GM19035 (cell line): ENCODE results near the gene PDXDC1.
"Not testable (repeated sequence)": the region's sequence is repeated elsewhere in the genome, so short reads cannot be mapped to it uniquely, and the experiment has no call there.

ENCODE experiments used
- ATAC-seq: cut with Tn5 transposase; IDR thresholded peaks from one replicate; pipeline ENCODE4 v1.9.1; 2021; ENCODE audit not compliant: unreplicated experiment

The PDXDC1 gene

DNA sequence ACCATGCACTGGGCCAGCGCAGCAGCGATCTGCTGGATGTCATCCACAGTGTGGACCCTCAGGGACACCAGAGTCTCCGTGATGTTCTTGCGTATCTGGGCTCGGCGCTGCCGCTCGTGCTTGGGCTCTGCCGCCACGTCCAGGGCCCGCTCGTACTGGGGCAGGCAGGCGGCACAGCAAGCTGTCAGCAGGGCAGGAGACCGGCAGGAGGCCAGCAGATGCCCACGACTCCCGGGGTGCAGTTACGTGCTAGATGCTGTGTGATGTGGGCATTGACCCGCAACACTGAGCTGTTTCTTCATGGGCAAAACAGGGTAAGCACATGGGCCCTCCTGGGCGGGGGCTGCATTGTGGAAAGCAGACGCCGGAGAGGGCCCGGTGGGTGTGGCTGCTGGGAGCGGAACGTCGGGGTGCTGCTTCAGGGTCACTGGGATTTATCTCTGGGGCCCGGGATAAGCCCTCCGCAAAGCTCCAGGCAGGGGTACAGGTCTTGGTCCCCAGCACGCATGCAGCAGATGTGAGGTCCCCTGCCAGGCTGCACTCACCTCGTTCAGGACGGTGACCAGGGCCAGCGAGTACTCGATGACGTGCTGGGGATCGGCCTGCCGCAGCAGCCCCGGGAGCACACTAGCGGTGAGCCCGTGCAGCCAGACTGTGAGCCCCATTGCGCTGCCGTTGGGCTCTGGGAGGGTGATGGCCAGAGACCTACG is 158.0 kb downstream of the PDXDC1 start:
- ATAC-seq: not testable (repeated sequence)

DNA sequence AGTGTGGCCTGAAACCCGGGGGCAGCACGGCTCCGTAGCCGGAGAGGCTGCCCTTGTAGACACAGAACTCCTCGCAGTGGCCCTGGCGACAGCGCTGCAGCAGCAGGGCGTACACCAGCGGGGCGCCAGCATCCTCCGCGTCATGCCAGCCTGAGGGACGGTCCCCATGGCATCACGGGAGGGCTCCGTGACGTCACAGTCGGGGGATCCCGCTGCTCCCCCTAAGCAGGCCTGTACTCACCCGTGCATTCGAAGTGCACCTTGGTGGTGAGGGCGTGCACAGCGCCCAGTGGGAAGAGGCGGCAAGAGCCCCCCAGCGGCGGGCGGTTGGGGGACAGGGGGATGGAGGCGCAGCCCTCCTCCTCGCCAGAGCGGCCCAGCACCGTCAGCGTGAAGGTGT is 158.7 kb downstream of the PDXDC1 start:
- ATAC-seq: not testable (repeated sequence)

DNA sequence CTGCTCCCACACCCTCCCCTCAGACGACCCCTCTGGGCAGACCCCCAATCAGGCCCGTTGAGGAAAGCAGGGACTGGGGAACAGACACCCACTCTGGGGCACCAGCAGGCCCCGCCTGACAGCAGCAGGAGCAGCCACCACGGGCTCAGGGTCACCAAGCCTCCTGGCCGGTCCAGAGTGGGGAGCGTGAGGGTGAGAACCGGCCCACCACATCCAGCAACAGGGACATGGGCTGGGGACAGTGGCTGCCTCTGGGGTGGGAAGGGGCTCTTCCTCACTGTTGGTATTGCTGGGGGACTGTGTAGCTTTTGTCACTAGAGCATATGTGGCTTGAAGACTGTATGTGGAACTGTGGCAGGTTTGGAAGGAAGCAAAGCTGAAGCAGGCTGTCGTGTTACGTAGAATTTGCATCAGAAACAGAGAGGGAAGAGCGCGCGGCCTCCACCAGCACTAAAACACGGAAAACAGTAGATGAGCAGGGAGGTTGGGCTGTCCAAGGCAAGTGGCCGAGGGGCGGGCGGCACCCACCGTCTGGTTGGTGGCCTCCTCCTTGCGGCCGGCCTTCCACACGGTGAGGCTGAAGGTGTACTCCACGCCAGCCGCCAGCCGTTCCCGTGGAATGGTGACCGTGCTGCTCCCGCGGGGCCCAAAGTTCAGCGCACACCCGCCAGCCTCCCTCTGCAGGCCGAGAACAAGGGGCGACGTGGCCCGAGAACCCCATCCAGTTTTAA is 160.1 kb downstream of the PDXDC1 start:
- not testable (repeated sequence) for ATAC-seq

DNA sequence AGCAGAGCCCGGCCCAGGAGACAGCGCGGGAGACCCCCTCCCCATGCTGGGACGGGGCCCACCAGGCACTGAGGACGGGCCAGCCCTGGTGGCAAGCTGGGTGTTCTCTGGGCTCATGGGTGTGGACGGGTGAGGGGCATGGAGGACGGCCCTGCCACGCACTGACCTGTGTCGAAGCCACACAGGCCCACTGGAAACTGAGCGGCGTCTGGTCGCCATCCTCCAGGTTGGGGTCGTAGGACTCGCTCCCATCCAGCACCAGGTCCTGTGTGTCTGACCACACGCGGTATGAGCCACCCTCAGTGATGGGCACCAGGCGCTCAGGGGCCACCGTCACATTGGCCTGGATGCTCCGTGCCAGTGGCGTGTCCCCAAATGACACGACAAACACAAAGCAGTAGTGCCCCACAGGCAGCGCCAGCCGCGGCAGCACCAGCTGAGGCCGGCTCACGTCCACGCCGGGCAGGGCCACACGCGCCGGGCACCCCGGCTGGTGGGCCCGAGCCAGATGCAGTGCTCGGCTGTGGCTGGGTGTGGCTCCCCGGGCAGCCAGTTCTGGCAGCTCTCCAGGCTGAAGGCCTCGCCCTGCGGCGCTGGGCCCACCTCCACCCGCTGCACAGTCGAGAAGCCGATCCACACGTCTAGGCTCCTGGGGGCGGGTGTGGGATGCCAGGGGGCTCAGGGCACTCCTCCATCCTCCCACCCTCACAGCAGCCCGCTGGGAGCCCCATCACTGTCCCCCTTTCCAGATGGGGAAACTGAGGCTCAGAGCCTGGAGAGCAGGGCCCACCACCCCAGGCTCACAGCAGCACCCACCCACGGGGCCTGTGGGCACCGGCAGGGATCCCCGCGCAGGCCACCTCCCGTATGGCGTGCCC is 160.9 kb downstream of the PDXDC1 start:
- not testable (repeated sequence) for ATAC-seq

DNA sequence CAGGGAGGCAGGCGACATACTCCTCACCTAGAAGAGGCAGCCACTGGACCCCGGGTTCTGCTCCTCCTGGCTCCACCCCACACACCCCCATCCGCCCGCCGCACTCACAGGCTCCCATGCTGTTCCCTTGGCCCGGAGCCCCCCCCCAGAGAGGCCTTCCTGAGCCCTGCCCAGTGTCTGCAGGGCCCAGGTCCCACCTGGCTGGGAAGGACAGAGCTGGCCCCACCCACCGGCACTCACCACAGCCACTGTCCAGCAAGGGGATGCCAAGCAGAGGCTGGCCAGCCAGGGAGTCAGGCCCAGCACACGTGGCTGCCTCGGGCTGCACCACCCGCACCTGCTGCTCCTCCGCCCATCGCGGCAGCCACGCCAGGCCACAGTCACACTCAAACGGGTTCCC is 162.7 kb downstream of the PDXDC1 start:
- not testable (repeated sequence) for ATAC-seq

DNA sequence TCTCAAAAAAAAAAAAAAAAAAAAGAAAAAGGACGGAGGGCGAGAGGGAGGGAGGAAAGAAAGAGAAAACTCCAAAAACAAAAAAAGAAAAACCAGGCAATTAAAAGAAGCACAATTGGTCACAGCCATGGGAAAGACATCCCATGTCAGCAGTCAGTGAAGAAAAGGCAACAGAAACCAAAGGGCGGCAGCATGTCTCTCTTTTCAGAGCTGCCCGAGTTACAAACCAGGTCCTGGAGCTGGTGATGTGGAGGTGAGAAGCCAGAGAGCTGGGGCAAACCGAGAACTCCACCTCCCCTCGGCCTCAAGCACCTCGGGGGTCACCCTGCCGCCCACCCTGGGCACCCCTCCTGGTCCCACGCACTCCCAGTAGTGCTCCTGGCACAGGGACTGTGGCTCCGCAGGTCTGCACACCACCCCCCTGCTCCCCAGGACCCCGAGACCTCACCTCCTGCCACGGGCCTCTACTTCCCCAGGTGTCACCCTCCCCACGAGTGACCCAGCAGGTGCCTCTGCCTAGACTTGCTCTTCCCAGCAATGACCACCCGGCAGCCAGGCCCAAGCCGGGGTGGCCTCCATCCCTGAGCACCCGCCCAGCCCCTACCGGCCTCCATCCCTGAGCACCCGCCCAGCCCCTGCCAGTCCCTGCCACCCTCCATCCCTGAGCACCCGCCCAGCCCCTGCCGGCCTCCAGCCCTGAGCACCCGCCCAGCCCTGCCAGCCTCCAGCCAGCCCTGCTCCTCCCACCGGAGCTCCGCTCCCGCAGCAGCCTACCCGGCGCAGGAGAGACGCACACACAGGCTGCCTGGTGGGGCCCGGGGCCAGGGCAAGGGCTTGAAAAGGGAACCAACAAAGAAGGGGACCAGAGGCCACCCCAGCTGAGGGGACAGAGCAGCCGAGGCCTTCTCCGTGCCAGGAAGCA is 165.9 kb downstream of the PDXDC1 start:
- ATAC-seq: not testable (repeated sequence)

DNA sequence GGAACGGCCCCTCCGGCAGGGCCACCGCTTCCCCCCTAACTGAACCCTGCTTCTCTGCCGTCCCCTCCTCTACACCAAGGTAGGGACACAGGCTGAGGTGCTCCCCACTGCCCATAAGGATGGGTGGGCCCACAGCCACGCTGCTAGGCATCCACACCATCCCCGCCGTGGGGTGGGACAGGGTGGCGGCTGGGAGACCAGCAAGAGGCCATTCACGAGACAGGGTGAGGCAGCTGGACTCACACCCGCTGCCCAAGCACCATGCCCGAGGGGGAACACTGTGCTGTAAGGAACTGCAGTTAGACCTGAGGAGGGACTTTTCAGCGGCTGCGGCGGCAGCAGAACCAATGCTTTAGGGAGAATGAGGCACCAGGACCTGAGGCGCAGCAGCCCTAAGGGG is 166.8 kb downstream of the PDXDC1 start:
- ATAC-seq: no peak

DNA sequence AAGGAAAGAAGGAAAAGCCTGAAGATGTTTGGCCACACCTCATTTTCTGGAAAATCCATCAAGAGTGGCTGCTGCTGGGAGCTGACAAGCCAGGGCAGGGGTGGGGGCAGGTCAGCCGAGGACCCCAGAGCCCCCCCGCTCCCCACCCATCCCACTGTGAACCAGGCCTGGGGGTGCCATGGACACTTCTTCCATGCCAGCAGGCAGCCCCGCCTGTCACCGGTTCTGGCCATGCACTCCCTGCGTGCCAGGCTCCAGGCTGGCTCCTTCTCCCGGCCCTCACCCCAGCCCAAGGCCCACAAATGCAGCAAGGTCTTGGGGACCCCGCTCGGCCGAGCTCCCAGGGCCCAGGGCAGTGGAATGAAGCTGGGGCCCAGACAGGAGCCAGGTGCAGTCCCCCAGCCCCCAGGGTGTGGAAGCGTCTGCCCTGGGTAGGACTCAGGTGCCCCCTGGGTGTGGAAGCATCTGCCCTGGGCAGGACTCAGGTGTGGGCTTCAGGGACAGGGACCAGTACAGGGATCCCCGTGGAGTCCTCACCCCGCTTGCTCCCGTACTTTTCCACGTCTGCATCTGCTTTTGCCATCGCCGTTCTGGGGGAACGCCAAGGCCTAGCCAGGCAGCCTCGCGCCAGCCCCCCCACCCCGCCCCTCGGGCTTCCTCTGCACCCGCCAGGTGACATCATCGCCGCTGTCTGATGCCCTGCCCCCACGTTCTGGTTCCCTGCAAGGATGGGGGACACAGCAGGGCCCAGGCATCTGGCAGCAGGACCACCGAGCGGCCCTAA is 167.5 kb downstream of the PDXDC1 start:
- not testable (repeated sequence) for ATAC-seq

DNA sequence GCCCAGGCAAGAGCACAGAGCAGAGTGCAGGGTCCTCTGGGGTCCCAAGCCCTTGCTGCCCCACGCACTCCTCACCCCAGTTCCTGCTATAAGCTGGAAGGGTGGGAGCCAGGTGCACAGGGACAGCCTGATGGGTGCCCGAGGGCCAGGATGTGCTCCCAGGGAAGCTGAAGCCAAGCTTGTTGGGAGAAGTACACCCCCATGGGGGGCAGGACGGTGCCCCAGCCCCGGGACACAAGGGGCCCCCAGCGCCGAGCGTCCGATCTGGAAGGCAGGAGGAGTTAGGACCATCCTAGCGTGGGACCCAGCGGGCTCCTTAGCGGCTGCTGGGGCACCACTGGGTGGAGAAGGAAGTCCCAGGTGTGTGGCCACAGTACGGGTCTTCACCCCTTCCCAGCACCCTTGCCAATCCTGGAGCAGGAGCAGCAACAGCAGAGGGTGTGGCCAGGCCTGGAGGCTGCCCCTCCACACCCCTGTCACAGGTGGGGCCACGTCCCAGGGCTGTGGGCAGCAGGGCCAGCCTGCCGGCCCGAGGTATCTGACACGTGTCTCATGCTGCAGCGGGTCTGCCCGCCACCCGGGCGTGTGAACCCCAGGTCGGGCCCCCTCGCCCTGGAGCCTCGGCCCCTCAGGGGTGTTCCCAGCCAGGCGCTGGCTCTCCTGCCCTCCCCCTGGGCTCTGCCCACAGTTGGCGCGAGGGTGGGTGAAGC is 168.2 kb downstream of the PDXDC1 start:
- not testable (repeated sequence) for ATAC-seq

DNA sequence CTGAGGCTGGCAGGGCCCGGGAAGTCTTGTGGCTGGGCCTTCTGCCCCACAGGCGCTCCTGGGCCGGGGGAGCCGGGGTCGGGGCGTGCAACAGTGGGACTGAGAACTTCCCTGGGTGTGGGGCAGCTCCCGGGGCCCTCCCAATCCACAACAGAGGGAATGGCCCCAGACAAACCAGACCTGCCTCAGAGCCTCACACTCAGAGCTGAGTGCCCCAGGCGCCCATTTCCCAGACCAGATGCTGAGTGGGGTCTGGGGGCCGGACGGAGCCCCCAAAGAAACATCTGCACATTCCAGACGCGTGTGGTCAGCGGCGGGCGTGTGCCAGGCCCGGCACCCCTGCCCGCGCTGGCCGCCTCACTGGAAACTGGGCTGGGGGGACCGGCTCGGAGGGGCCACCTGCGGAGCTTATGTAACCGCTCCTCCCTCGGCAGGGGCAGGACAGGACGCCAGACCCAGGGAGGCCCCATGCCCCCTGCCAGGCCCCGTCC is 168.8 kb downstream of the PDXDC1 start:
- not testable (repeated sequence) for ATAC-seq

DNA sequence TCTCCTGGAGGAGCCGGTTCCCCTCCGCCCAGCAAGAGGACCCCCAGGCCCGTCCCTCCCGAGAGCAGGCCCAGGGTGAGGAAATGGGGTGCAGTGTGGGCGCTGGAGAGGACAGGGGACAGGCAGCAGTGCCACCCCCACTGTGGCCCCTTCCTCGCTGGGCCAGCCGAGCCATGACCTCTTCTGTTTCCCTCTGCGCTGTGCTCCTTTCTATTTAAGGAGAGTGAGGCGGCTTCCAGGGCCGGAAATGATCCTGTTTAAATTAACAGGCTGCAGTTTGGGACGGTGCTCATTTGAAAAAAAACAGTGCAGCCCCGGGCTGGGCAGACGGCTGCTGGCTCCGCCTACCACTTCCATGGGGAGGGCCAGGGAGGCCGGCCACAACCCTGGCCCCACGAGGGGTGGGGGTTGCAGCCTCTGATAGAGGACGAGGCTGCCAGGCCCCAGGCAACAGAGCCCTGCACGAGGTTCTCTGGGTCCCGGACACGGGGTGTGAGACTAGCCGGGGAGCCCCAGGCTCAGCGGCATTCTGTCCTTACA is 169.3 kb downstream of the PDXDC1 start:
- not testable (repeated sequence) for ATAC-seq

DNA sequence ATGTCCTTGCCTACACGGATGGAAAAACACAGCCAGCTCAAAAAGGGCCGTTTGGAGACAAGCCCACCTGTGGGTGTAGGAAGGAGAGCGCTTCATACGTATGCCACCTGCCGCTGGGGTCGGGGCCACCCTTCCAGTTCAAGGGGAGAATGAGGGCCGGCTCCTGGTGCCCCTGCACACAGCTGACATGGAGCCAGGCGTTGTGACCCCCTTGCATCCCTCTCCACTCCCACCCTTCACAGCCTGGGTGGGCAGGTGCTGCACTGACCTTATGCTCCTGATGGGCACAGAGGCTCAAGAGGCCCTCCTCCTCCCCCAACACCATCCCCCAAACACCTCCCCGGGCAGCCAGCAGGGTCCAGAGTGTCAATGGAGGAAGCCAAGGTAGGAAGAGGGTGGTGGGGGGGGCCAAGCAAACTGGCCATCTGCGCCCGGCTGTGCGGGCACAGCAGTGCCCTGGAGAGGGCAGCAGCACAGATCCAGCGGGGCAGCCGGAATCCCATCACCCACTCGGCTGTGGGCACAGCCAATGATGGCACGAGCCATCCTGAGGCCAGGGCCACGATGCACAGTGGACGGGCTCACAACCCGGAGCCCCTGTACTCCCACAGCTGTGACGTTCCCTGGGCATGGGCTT is 170.1 kb downstream of the PDXDC1 start:
- ATAC-seq: not testable (repeated sequence)

DNA sequence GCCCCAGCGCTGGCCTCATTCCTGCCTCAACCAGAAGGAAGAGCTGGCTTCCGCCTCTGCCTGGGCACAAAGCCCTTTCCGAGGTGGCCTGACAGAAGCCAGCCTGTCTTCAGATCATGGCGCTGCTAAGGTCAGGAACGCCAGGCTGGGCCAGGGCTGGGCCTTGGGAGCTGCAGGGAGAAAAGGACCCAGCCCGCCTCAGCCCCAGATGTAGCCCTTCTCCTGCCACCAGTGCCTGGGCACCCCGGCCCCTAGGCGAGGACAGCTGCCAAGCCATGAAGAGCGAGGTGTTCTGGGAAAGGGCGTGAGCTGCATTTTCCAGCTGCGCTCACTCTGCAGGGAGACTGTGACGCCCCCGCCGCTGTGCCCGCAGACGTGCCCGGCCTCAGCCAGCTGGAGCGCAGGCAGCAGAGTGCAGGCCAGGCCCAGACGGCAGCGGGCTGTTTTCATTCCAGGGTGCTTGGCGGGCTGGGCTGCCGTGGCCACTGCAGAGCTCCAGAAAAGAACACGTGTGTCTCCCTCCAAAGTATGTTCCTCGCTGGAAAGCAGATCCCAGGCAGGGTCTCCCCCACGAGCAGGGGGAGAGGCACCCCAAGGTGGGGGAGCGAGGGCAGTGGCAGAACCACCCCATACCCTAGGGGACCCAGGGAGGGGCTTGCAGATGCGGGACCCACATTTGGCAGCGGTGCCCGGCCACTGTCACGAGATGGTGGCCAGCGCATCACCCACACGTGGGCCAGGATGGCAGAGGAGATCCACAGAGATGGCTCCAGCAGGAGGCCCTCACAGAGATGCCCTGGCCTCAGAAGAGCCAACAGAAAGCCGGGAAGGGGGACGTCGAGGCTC is 170.8 kb downstream of the PDXDC1 start:
- ATAC-seq: not testable (repeated sequence)

DNA sequence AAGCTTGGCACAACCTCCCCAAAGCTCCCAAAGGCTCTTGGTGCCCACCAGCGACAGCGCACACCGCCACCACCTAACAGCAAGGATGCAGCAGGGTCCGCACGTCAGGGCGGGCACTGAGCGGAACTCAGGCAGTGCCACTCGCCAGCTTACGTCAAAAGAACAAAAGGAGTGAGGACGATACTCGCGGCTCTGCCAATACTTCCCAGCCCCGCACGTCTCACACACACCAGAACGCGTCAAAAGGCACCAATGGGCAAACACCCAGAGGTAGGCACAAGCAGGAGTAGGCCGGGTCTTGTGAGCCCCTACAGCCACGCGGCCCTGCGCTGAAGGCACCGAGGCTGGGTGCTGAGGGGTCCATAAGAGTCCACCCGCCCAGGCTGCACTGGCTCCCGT is 171.4 kb downstream of the PDXDC1 start:
- ATAC-seq: not testable (repeated sequence)

DNA sequence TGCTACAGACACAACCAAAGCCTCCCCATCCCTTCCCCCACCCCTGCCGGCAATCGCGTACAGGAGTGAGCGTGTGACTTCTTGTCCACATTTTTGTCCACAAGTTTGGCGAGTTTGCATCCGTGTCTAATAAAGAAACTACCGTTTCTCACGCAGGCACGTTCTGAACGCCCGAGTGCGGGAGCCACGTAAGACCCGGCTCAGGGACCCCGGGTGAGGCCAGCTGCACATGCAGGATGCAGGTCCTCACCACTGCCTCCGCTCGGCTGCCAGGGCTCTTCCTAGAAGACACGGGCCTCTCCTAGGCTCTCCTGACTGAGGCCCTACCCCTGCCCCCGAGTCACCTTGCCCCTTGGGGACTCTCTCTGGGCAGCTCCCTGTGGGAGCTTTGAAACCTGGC is 174.0 kb downstream of the PDXDC1 start:
- not testable (repeated sequence) for ATAC-seq

DNA sequence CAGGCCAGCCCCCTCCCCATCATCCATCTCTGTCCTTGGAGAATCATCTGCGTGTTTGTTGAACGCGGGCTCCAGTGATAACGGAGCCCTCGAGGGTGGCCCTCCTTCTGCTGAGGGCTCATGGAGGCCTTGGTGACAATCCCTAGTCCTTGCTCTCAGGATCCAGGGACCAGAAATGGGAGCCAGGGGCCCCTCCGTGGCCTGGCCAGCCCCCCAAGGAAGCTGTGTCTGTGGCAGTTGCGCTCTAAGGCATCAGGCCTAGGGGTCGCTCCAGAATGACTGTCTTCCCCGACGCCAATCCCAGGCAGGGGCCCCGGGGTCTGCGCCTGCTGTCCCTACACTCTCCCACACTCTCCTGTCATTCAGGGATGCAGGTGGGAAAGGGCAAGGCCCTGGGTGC is 174.4 kb downstream of the PDXDC1 start:
- not testable (repeated sequence) for ATAC-seq

DNA sequence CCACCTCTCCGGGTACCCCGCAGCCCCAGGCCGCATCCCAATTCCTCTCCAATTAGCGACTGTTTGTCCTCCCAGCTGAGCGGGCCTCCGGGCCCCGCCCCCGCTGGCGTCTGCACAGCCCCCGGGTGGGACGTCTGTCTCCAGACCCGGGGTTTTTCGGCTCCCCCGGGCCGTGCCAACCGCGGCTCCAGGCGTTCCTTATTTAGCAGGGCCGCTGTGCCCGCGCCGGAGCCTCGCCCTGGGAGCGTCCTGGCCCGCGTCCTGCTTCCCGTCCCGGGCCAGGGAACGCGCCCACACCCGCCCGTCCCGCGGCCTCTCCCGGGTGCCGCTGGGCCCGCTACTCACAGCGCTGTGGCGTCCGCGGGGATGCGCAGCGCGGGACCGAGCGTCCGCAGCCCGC is 179.2 kb downstream of the PDXDC1 start:
- ATAC-seq: not testable (repeated sequence)
